T-helper 2 cell treated with Interferon-gamma antibody and Interleukin-4, amounts not matched to agents 5 μg/mL and 100 μg/mL, for 36 hours (primary cell): ENCODE data around the gene TTC28.
A peak's percentile ranks its signal among the peaks of the same experiment; 100 is the strongest.

Experiments used
- DNase-seq: peaks from one replicate; pipeline ENCODE4 v3.0.0; 2021; ENCODE audit warnings: low spot score
- H3K27ac Mint-ChIP-seq: one replicate; pipeline ENCODE4 v1.8.0; 2021; ENCODE audit warnings: mild to moderate bottlenecking, mixed read lengths
- H3K27me3 Mint-ChIP-seq: one replicate; pipeline ENCODE4 v1.8.0; 2021; ENCODE audit warnings: low read depth, mixed read lengths
- H3K36me3 Mint-ChIP-seq: one replicate; pipeline ENCODE4 v1.8.0; 2021; ENCODE audit warnings: low read depth, mixed read lengths
- H3K4me1 Mint-ChIP-seq: one replicate; pipeline ENCODE4 v1.8.0; 2021; ENCODE audit warnings: low read depth, mixed read lengths
- H3K4me3 Mint-ChIP-seq: one replicate; pipeline ENCODE4 v1.8.0; 2022; ENCODE audit warnings: mild to moderate bottlenecking, moderate library complexity, mixed read lengths
- H3K9me3 Mint-ChIP-seq: one replicate; pipeline ENCODE4 v1.8.0; 2021; ENCODE audit warnings: mixed read lengths

Gene TTC28

GRCh38 chr22:28029201-28029948, 650.3 kb downstream of the TTC28 start:
- Mint-ChIP-seq H3K36me3 (no peaks in the 10 kb centered on the region), H3K27ac (no peak overlapping the region), H3K4me3 (no peak overlapping the region), H3K4me1 (no peaks in the 10 kb centered on the region), H3K9me3 (no peaks in the 10 kb centered on the region), H3K27me3 (no peaks in the 10 kb centered on the region)
- no peak for DNase-seq

- no peak for DNase-seq
These were observed 651.9 kb downstream of the TTC28 start for GRCh38 chr22:28027453-28028448.

GRCh38 chr22:28025866-28026575, 653.6 kb downstream of the TTC28 start:
- no peak overlapping the region for H3K4me3 Mint-ChIP-seq
- H3K27ac Mint-ChIP-seq = no peak overlapping the region
- no peaks in the 10 kb centered on the region for H3K9me3 Mint-ChIP-seq
- H3K4me1 Mint-ChIP-seq = no peaks in the 10 kb centered on the region
- DNase-seq = no peak
- no peaks in the 10 kb centered on the region for H3K36me3 Mint-ChIP-seq
- no peaks in the 10 kb centered on the region for H3K27me3 Mint-ChIP-seq

More at GRCh38 chr22:28027453-28028448, 651.9 kb downstream of the TTC28 start:
- no peaks in the 10 kb centered on the region for H3K9me3 Mint-ChIP-seq
- no peaks in the 10 kb centered on the region for H3K4me1 Mint-ChIP-seq
- H3K4me3 Mint-ChIP-seq = no peak overlapping the region
- no peaks in the 10 kb centered on the region for H3K36me3 Mint-ChIP-seq
- no peaks in the 10 kb centered on the region for H3K27me3 Mint-ChIP-seq
- H3K27ac Mint-ChIP-seq = no peak overlapping the region

GRCh38 chr22:28025333-28025732, 654.3 kb downstream of the TTC28 start:
- no peaks in the 10 kb centered on the region for H3K4me1 Mint-ChIP-seq
- no peak for DNase-seq
- H3K4me3 Mint-ChIP-seq = no peak overlapping the region
- no peaks in the 10 kb centered on the region for H3K9me3 Mint-ChIP-seq
- H3K27me3 Mint-ChIP-seq = no peaks in the 10 kb centered on the region
- no peaks in the 10 kb centered on the region for H3K36me3 Mint-ChIP-seq
- no peak overlapping the region for H3K27ac Mint-ChIP-seq

- no peaks in the 10 kb centered on the region for H3K9me3 Mint-ChIP-seq
- no peaks in the 10 kb centered on the region for H3K27me3 Mint-ChIP-seq
- DNase-seq = no peak
- no peaks in the 10 kb centered on the region for H3K4me1 Mint-ChIP-seq
- no peak overlapping the region for H3K4me3 Mint-ChIP-seq
- H3K27ac Mint-ChIP-seq = no peak overlapping the region
- H3K36me3 Mint-ChIP-seq = no peaks in the 10 kb centered on the region
These were observed 655.2 kb downstream of the TTC28 start for GRCh38 chr22:28024422-28024888.

- Mint-ChIP-seq H3K27ac (no peak overlapping the region), H3K9me3 (no peaks in the 10 kb centered on the region), H3K36me3 (no peaks in the 10 kb centered on the region), H3K27me3 (no peaks in the 10 kb centered on the region), H3K4me1 (no peaks in the 10 kb centered on the region), H3K4me3 (no peak overlapping the region)
- DNase-seq = no peak
These were observed 655.9 kb downstream of the TTC28 start for GRCh38 chr22:28023774-28024173.

- Mint-ChIP-seq H3K27ac (no peak overlapping the region), H3K4me3 (no peak overlapping the region), H3K4me1 (no peaks in the 10 kb centered on the region), H3K27me3 (no peaks in the 10 kb centered on the region), H3K9me3 (no peaks in the 10 kb centered on the region), H3K36me3 (no peaks in the 10 kb centered on the region)
- DNase-seq = no peak
These were observed 656.6 kb downstream of the TTC28 start for GRCh38 chr22:28023036-28023435.

- Mint-ChIP-seq H3K27me3 (no peaks in the 10 kb centered on the region), H3K4me1 (no peaks in the 10 kb centered on the region), H3K27ac (no peak overlapping the region), H3K9me3 (no peaks in the 10 kb centered on the region), H3K36me3 (no peaks in the 10 kb centered on the region), H3K4me3 (no peak overlapping the region)
- no peak for DNase-seq
These were observed 657.5 kb downstream of the TTC28 start for GRCh38 chr22:28021998-28022660.

GRCh38 chr22:28021116-28021997, 658.3 kb downstream of the TTC28 start:
- Mint-ChIP-seq H3K27me3 (no peaks in the 10 kb centered on the region), H3K27ac (no peak overlapping the region), H3K4me1 (no peaks in the 10 kb centered on the region), H3K4me3 (no peak overlapping the region), H3K36me3 (no peaks in the 10 kb centered on the region), H3K9me3 (no peaks in the 10 kb centered on the region)
- DNase-seq = no peak

GRCh38 chr22:28019881-28020861, 659.5 kb downstream of the TTC28 start:
- Mint-ChIP-seq H3K27ac (no peak overlapping the region), H3K4me3 (no peak overlapping the region), H3K4me1 (no peaks in the 10 kb centered on the region), H3K9me3 (no peaks in the 10 kb centered on the region), H3K27me3 (no peaks in the 10 kb centered on the region), H3K36me3 (no peaks in the 10 kb centered on the region)
- DNase-seq = peak; percentile 23

GRCh38 chr22:28019360-28019759, 660.3 kb downstream of the TTC28 start:
- Mint-ChIP-seq H3K27ac (no peak overlapping the region), H3K27me3 (no peaks in the 10 kb centered on the region), H3K4me3 (no peak overlapping the region), H3K9me3 (no peaks in the 10 kb centered on the region), H3K4me1 (no peaks in the 10 kb centered on the region), H3K36me3 (no peaks in the 10 kb centered on the region)
- DNase-seq = no peak

- no peak overlapping the region for H3K4me3 Mint-ChIP-seq
- no peaks in the 10 kb centered on the region for H3K36me3 Mint-ChIP-seq
- no peak for DNase-seq
- H3K9me3 Mint-ChIP-seq = no peaks in the 10 kb centered on the region
- no peaks in the 10 kb centered on the region for H3K4me1 Mint-ChIP-seq
- H3K27ac Mint-ChIP-seq = no peak overlapping the region
- no peaks in the 10 kb centered on the region for H3K27me3 Mint-ChIP-seq
These were observed 661.1 kb downstream of the TTC28 start for GRCh38 chr22:28018461-28018927.
